Bronchial epithelial cell (primary cell): ENCODE measurements around the gene NFIL3. TPM values are rescaled to one million over a fixed set of nuclear protein-coding genes. Genes with fewer than 3 reads are reported as not detected.

Experiments
- DNase-seq: peaks from one replicate; pipeline ENCODE4 v3.0.0-alpha.2; 2010; ENCODE audit warnings: low read depth
- FAIRE-seq: peaks from 2 replicates; lab custom pipeline; 2011; peaks lifted over from hg19 to GRCh38; lab: Jason Lieb, UNC
- H3K27me3 ChIP-seq: 2 replicates; pipeline ENCODE4 v1.5.1; 2011; ENCODE audit warnings: low read length; ENCODE audit not compliant: control insufficient read depth, insufficient read depth
- H3K36me3 ChIP-seq: 2 replicates; pipeline ENCODE4 v1.5.1; 2011; ENCODE audit warnings: low read length; ENCODE audit not compliant: control insufficient read depth, insufficient read depth
- H3K4me3 ChIP-seq: 2 replicates; pipeline ENCODE4 v1.5.1; 2011; ENCODE audit warnings: mild to moderate bottlenecking, low read depth, low read length, control low read depth
- CTCF ChIP-seq: IDR thresholded peaks from 2 replicates; pipeline ENCODE4 v1.5.1; 2011; ENCODE audit warnings: mild to moderate bottlenecking, moderate library complexity, low read length, control low read depth, inconsistent platforms; ENCODE audit not compliant: insufficient read depth, severe bottlenecking
- total RNA-seq: library from RNA; depleted of rRNA; stranded (reverse); fragments of >200 nt; gene quantifications from 2 replicates; pipeline ENCODE4 v1.2.1, GENCODE V29; 2014

The NFIL3 gene
- total RNA-seq, 1 donor from 2014 or later: 31.3 TPM

GRCh38 chr9:91408475-91408874 lies 15.2 kb downstream of the NFIL3 start:
- FAIRE-seq (no peak), DNase-seq (no peak)
- Histone ChIP-seq H3K27me3 (no peaks in the 10 kb centered on the region), H3K36me3 (peaks cover 9% of the 10 kb centered on the region), H3K4me3 (no peak overlapping the region)
- TF ChIP-seq CTCF: no peak

GRCh38 chr9:91407580-91408318 lies 15.9 kb downstream of the NFIL3 start:
- no peak for TF ChIP-seq CTCF
- Histone ChIP-seq H3K4me3 (no peak overlapping the region), H3K36me3 (peaks cover 9% of the 10 kb centered on the region), H3K27me3 (no peaks in the 10 kb centered on the region)
- DNase-seq (no peak), FAIRE-seq (no peak)

GRCh38 chr9:91405343-91406077 lies 18.1 kb downstream of the NFIL3 start:
- FAIRE-seq (no peak), DNase-seq (no peak)
- Histone ChIP-seq H3K27me3 (no peaks in the 10 kb centered on the region), H3K36me3 (peaks cover 9% of the 10 kb centered on the region), H3K4me3 (no peak overlapping the region)
- TF ChIP-seq CTCF: no peak

GRCh38 chr9:91403665-91404543 lies 19.7 kb downstream of the NFIL3 start:
- peaks cover 4% of the 10 kb centered on the region for H3K36me3 ChIP-seq
- no peak for FAIRE-seq
- no peaks in the 10 kb centered on the region for H3K27me3 ChIP-seq
- TF ChIP-seq CTCF: no peak
- no peak for DNase-seq
- H3K4me3 ChIP-seq: no peak overlapping the region

- no peaks in the 10 kb centered on the region for H3K36me3 ChIP-seq
- no peak overlapping the region for H3K4me3 ChIP-seq
- H3K27me3 ChIP-seq: no peaks in the 10 kb centered on the region
- FAIRE-seq (no peak), DNase-seq (no peak)
- TF ChIP-seq CTCF: no peak
These were observed 24.7 kb downstream of the NFIL3 start for GRCh38 chr9:91398926-91399325.
